ENCODE results near the gene ARHGEF19.

The ARHGEF19 gene

GRCh38 chr1:16149146-16149545 is 63.3 kb downstream of the ARHGEF19 start:
- no peak for DNase-seq (ENCODE audit: low spot score)

DNA sequence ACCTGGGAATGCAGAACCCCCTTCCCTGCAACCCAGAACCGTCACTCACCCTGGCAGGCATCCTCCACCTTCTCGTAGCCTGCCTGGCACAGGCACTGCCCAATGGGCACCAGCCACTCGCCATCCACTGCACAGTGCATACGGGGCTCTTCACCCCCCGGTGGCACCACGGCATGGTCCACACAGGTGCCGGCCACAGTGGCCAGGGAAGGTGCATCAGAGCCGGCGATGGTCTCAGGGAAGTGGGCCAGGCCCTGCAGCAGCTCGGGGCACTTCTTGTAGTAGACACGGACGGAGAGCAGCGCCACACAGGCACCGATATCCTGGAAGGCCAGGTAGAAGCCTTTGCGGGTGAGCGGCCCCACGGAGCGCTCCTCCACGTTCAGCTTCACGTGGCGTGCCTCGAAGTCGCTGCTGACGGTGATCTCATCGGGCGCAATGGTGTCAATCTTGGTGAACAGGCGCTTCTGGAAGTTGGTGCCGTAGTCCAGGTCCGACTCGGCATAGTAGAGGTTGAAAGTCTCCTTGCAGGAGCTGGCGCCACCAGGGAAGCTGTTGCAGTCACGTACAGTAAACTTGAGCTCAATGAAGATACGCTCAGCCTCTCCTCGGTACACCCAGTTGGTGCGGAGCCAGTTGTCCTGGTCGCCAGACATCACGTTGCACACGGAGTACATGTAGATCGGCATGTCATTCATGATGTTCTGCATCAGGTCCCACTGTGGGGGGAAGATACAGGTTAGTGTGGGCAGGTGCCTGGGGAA is 63.9 kb downstream of the ARHGEF19 start:
- DNase-seq (ENCODE audit: low spot score) = no peak
